ENCODE measurements around the gene KLHL36. TPM values are rescaled to one million over a fixed set of nuclear protein-coding genes. Genes with fewer than 3 reads are reported as not detected.

KLHL36 gene
- total and polyA plus RNA-seq, 9 of the 15 experiments (the other 6 are each of a cell fraction or from before 2014, with no cell fraction given) = 2.1 to 51.2 (median 18.5) TPM

GRCh38 chr16:84648595-84649510, 542 bp downstream of the KLHL36 start (continued):
- TF ChIP-seq RREB1 (CRISPR knock-in tag; IDR thresholded peaks at IDR 0.05) (no peak), ZNF444 (CRISPR knock-in tag; IDR thresholded peaks at IDR 0.05) (no peak), TFE3 (CRISPR knock-in tag; IDR thresholded peaks at IDR 0.05) (no peak), VEZF1 (CRISPR knock-in tag; IDR thresholded peaks at IDR 0.05) (peak; percentile 68), ARHGAP35 (IDR thresholded peaks at IDR 0.05; ENCODE audit: partially characterized antibody) (no peak), ZNF197 (CRISPR knock-in tag; IDR thresholded peaks at IDR 0.05; ENCODE audit: low read depth) (no peak), ZNF12 (CRISPR knock-in tag; IDR thresholded peaks at IDR 0.05) (0 out of 2 replicates have a peak, but pooled peaks have one; percentile 45), HCFC1 (IDR thresholded peaks at IDR 0.05; ENCODE audit: low read depth, low read length) (no peak), ZNF609 (CRISPR knock-in tag; IDR thresholded peaks at IDR 0.05; ENCODE audit: borderline replicate concordance) (peak; percentile 82), ZBTB7A (IDR thresholded peaks at IDR 0.05; ENCODE audit: borderline replicate concordance, control insufficient read depth, low read depth, low read length) (peak; percentile 81; the same call in 1 of the 2 replicates), HNRNPLL (IDR thresholded peaks at IDR 0.05; ENCODE audit: low read depth, low read length, poor library complexity, severe bottlenecking) (peak; percentile 51)
